Muscle layer of colon (tissue), 2 donors: ENCODE results near the gene LENG8.

Source experiments
- H3K27ac ChIP-seq: one replicate; pipeline ENCODE4 v1.7.0; 2013; ENCODE audit warnings: low read depth, mild to moderate bottlenecking, low read length, moderate library complexity
- H3K27me3 ChIP-seq, 2 donors: one replicate each; pipeline ENCODE4 v1.7.0; 2013; ENCODE audit warnings: low read length in 2 of 2, mild to moderate bottlenecking in 2 of 2; ENCODE audit not compliant: insufficient read depth in 2 of 2, control insufficient read depth in 1 of 2
- H3K36me3 ChIP-seq: one replicate; pipeline ENCODE4 v1.7.0; 2013; ENCODE audit warnings: mild to moderate bottlenecking, low read length; ENCODE audit not compliant: insufficient read depth
- H3K4me1 ChIP-seq: one replicate; pipeline ENCODE4 v1.7.0; 2013; ENCODE audit warnings: mild to moderate bottlenecking, low read length; ENCODE audit not compliant: insufficient read depth
- H3K4me3 ChIP-seq, 2 donors: one replicate each; pipeline ENCODE4 v1.7.0; 2013; ENCODE audit warnings: low read length in 2 of 2, low read depth in 1 of 2, mild to moderate bottlenecking in 1 of 2, moderate library complexity in 1 of 2
- H3K9ac ChIP-seq: one replicate; pipeline ENCODE4 v1.7.0; 2013; ENCODE audit warnings: low read length
- H3K9me3 ChIP-seq: one replicate; pipeline ENCODE4 v1.7.0; 2013; ENCODE audit warnings: mild to moderate bottlenecking, low read length
- donor health status: abdominal sarcoma.
- donor health status: Adenocarcinoma of cecum.

The LENG8 gene

DNA sequence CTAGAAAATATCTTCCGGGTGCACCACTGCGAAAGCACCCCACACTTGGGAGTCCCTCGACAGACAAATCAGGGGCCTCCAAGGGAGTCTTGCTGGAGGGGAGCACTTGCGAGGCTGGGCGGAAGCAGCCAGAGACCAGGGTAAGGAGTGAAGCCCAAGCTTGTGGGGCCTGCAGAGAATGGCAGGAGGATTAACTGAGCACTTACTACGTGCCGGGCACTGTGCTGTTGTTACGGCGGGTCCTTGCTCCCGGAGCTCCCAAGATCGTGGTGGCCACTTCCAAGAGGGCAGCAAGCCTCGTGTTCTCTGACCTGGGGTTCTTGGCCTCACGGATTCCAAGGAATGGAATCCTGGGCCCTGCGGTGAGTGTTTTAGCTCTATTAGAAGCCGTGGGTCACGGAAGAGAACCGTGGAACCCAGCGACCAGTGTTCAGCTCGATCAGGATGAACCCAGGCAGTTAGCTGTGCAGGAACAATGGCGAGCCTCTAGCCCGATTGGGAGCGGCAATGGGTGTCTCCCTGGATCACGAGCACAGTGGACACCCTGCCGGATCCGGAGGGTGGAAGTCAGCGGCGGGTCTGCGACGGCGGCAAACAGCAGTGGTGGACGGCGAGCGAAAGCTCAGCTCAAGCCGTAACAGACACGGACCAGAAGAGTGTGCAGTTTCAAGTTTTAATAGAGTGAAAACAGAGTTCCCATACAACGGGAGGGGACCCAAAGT, 24.2 kb upstream of the LENG8 start:
- H3K4me1 ChIP-seq = no peaks in the 10 kb centered on the region
- H3K9ac ChIP-seq = no peak overlapping the region
- no peak overlapping the region for H3K4me3 ChIP-seq
- no peak overlapping the region for H3K27ac ChIP-seq
- no peaks in the 10 kb centered on the region for H3K9me3 ChIP-seq
- peaks cover 14 to 51% of the 10 kb centered on the region in 2 donors for H3K27me3 ChIP-seq
- no peaks in the 10 kb centered on the region for H3K36me3 ChIP-seq

DNA sequence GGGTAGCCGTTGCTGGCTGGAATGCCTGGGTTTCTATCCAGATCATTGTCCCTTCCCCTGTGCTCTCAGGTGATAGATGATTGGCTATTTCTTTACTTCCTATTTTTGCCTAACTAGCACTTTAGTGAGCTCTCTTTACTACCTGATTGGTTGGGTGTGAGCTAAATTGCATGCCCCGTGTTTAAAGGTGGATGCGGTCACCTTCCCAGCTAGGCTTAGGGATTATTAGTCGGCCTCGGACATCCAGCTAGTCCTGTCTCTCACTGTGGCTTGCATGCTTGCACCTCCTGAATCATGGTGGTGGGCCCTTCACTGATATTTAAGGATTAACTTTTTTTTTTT, 23.6 kb upstream of the LENG8 start:
- Histone ChIP-seq H3K27me3 (peaks cover 13 to 51% of the 10 kb centered on the region in 2 donors), H3K4me1 (peaks cover 2% of the 10 kb centered on the region), H3K36me3 (no peaks in the 10 kb centered on the region), H3K27ac (no peak overlapping the region), H3K4me3 (no peak overlapping the region), H3K9ac (no peak overlapping the region), H3K9me3 (no peaks in the 10 kb centered on the region)

DNA sequence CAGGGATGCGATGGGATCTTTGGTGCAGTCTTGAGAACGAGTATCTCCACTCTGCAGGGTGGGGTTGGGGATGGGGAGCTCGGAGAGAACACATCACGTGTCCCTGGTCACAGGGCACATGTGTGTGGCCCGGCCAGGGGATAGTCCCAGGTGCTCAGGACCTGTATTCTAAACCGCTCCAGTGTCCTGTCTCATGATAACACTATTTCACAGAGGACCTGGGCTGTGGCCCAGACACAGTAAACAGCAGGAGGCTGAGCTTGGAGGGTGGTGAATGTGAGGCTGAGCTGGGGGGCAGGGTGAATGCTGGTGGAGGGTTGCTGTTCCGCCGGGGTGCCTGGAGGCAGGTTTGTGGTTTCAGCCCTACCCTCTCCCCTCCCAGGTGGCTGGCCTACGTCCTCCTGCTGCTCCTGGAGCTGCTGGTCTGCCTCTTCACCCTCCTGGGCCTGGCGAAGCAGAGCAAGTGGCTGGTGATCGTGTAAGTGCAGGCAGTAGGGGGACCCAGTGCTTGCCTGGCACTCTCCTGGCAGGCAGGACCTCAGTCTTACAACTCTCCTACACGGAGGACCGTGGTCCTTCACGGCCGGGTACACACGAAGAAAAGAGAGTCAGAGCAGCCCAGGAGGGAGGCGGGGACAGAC, 22.6 kb upstream of the LENG8 start:
- no peaks in the 10 kb centered on the region for H3K36me3 ChIP-seq
- H3K27ac ChIP-seq = no peak overlapping the region
- H3K4me3 ChIP-seq = no peak overlapping the region
- H3K27me3 ChIP-seq = peaks cover 18 to 51% of the 10 kb centered on the region in 2 donors
- H3K9ac ChIP-seq = no peak overlapping the region
- no peaks in the 10 kb centered on the region for H3K9me3 ChIP-seq
- peaks cover 9% of the 10 kb centered on the region for H3K4me1 ChIP-seq

DNA sequence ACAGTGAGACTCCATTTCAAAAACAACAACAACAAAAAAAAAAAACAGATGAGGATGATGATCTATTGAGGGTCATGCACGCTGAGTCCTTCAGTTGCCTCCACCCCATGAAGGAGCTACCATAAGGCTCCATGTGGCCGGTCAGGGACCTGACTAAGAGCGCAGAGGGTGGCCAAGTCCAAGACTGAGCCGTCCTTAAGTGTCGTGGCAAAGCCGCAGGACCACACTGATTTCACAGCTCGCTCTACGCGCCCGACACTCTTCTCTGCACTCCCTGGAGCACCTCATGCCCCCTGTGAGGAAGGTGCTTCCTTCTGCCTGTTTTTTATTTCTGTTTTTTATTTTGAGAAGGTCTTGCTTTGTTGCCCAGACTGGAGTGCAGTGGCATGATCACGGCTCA, 21.4 kb upstream of the LENG8 start:
- Histone ChIP-seq H3K4me3 (no peak overlapping the region), H3K9ac (no peak overlapping the region), H3K4me1 (peaks cover 9% of the 10 kb centered on the region), H3K9me3 (no peaks in the 10 kb centered on the region), H3K27ac (no peak overlapping the region), H3K36me3 (no peaks in the 10 kb centered on the region), H3K27me3 (peaks cover 21 to 54% of the 10 kb centered on the region in 2 donors)

DNA sequence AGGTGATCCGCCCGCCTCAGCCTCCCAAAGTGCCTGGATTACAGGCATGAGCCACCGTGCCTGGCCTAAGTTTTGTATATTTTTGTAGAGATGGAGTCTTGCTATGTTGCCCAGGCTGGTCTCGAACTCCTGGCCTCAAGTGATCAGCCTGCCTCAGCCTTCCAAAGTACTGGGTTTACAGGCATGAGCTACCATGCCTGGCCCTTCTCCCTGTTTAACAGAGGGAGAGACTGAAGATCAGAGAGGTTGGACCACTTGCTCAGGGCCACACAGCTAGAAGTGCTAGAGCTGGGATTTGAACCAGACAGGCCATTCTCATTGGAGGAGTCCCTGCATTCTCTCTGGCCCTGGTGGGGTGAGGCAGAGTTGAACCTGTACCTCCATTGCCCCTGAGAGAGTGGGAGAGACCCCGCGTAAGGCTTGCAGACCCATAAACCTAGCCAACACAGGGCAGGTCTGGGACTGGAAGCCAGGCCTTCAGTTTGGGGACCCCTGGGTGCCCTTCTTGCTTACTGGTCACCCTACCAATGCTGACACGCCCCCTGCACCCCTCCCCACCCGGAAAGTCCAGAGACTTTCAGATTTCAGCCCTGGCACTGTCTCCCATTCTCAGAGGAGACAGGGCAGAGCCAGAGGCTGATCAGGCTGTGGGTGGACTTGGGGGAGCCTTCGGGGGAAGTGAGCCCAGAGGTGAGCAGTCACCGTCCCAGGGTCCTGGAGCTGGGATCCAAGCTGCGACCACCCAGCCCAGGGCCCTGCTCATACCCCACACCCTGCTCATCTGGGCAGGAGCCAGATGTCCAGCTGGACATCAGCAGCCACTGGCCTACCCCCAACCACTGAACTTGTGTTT, 20.4 kb upstream of the LENG8 start:
- H3K4me3 ChIP-seq = no peak overlapping the region
- H3K27me3 ChIP-seq = peaks cover 24 to 64% of the 10 kb centered on the region in 2 donors
- H3K27ac ChIP-seq = no peak overlapping the region
- H3K9me3 ChIP-seq = no peaks in the 10 kb centered on the region
- H3K4me1 ChIP-seq = peaks cover 9% of the 10 kb centered on the region
- H3K9ac ChIP-seq = no peak overlapping the region
- no peaks in the 10 kb centered on the region for H3K36me3 ChIP-seq

DNA sequence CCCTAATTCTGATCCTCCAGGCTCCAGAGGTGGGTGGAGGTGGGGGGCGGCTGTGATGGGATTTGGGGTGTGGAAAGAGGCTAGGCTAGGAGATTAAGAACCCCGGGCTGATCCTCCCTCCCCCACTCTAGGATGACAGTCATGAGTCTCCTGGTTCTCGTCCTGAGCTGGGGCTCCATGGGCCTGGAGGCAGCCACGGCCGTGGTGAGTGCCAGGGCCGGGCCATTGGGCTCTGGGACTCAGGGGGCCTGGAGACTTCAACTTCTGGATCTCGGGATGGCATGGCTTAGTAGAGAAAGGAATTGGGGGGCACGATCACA, 19.9 kb upstream of the LENG8 start:
- Histone ChIP-seq H3K4me3 (no peak overlapping the region), H3K27ac (no peak overlapping the region), H3K9me3 (no peaks in the 10 kb centered on the region), H3K4me1 (peaks cover 9% of the 10 kb centered on the region), H3K9ac (no peak overlapping the region), H3K36me3 (no peaks in the 10 kb centered on the region), H3K27me3 (peaks cover 24 to 69% of the 10 kb centered on the region in 2 donors)

DNA sequence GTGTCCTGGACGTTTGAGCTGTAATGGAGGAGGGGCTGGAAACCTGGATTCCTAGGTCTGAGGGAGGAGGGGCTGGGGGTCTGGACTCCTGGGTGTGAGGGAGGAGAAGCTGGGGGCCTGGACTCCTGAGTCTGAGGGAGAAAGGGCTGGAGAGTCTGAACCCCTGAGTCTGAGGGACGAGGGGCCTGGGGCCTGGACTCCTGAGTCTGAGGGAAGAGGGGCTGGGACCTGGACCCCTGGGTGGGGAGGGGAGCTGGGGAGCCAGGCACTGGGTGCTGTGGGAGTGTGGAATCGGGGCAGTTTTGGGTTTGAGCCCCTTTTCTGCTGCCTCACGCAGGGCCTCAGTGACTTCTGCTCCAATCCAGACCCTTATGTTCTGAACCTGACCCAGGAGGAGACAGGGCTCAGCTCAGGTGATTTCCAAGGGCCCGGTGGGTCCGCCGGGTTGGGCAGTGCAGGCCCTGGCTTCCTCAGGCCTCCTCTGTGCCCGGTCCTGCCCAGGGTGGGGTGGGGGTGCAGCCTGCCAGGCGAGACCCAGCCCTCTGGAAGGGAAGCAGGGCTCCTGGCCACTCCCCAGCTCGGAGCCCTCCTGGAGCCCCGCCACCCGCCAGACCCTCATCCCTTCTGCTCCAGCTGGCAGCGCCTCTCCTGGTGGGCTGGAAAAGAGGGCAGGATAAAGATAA, 19.3 kb upstream of the LENG8 start:
- Histone ChIP-seq H3K9ac (no peak overlapping the region), H3K4me3 (no peak overlapping the region), H3K4me1 (peaks cover 15% of the 10 kb centered on the region), H3K9me3 (no peaks in the 10 kb centered on the region), H3K27ac (no peak overlapping the region), H3K36me3 (no peaks in the 10 kb centered on the region), H3K27me3 (peaks cover 24 to 73% of the 10 kb centered on the region in 2 donors)

DNA sequence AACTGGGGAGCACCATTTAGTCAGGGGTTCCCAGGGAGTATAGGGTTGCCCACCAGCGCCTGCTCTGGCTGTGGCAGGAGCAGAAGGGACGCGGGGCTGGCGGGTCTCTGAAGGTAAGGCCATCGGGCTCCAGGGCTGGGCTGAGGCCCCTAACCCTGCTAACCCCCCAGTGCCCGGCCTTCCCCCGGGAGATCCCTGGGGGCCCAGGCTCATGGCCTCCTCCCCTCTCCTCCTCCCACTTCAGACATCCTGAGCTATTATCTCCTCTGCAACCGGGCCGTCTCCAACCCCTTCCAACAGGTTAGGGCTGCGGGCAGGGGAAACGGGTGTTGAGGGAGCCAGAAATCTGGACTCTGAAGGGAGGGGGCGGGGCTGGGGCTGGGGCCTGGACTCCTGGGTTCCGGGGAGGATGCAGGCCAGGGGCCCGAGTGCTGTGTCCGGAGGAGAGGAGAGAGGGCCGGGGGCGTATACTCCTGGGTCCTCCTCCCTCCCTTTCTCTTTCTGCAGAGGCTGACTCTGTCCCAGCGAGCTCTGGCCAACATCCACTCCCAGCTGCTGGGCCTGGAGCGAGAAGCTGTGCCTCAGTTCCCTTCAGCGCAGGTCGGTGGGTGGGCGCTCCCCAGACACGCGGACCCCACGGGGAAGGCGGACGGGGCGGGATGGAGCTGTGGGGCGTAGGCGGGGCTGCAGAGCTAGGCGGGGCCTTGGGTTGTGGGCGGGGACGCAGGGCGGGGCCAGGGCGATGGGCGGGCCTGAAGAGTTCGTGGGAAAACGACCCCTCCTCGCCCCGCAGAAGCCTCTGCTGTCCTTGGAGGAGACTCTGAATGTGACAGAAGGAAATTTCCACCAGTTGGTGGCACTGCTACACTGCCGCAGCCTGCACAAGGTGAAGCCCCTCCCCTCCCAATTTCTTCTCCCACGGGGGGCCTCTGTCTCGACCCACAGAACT, 18.4 kb upstream of the LENG8 start:
- Histone ChIP-seq H3K36me3 (no peaks in the 10 kb centered on the region), H3K4me1 (peaks cover 24% of the 10 kb centered on the region), H3K27ac (no peak overlapping the region), H3K27me3 (peaks cover 24 to 73% of the 10 kb centered on the region in 2 donors), H3K9ac (no peak overlapping the region), H3K9me3 (no peaks in the 10 kb centered on the region), H3K4me3 (no peak overlapping the region)

DNA sequence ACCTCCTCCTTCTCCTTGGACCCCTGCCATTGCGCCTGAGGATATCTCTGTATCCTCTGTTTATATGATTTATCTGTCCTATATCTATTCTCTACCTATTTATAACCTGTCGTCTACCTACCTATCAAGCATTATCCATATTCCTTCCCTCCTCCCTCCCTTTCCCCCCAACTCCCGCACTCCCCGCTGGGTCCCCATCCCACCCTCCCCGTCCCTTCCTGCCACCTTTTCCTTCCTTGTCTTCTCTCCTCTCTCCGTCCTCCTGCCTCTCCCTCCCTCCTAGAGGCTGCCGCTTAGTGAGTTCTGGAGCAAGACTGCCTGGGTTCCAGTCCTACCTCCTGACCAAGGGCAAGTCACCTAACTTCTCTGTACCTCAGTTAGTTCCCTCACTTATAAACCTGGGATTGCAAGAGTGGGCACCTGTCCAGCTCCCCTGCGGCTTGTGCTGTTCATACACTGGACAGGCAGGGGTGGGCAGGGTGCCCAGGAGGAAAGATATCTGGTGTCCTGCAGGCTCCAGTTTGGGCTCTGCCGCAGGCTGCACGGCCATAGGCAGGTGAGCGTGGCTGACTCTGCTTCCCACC, 17.7 kb upstream of the LENG8 start:
- Histone ChIP-seq H3K27ac (no peak overlapping the region), H3K36me3 (no peaks in the 10 kb centered on the region), H3K4me3 (no peak overlapping the region), H3K9ac (no peak overlapping the region), H3K4me1 (peaks cover 31% of the 10 kb centered on the region), H3K9me3 (no peaks in the 10 kb centered on the region), H3K27me3 (peaks cover 24 to 66% of the 10 kb centered on the region in 2 donors)

DNA sequence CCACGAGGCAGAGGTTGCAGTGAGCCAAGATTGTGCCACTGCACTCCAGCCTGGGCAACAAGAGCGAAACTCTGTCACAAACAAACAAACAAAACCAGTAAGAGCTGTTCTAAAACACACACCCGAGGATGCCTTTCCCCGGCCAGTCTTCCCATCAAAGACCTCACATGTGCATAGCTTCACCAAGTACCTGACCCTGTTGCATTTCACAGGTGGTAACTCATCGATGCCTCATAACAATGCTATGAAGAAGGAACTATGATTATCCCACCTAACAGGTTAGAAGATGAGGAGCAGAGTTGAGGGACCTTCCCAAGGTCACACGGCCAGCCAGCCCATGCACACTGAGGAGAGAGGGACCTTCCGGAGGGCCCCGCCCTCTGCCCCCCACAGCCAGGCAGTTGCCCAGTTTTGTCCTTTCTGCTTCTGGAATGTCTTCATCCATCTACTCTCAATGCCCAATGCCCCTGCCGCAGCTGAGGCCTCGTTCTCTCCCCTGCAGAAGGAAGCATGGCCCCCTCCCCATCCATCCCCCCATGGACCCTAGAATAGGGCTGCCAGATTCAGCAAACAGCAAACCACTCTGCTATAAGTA, 16.8 kb upstream of the LENG8 start:
- Histone ChIP-seq H3K9me3 (no peaks in the 10 kb centered on the region), H3K27me3 (peaks cover 24 to 62% of the 10 kb centered on the region in 2 donors), H3K4me1 (peaks cover 32% of the 10 kb centered on the region), H3K27ac (no peak overlapping the region), H3K9ac (no peak overlapping the region), H3K4me3 (no peak overlapping the region), H3K36me3 (no peaks in the 10 kb centered on the region)
